HG03025 (cell line): ENCODE data around the gene DLG2.

Source experiments
- ATAC-seq: cut with Tn5 transposase; IDR thresholded peaks from one replicate; pipeline ENCODE4 v1.9.1; 2021; ENCODE audit warnings: mild to moderate bottlenecking, moderate library complexity; ENCODE audit not compliant: unreplicated experiment, low FRiP score

The DLG2 gene

DNA sequence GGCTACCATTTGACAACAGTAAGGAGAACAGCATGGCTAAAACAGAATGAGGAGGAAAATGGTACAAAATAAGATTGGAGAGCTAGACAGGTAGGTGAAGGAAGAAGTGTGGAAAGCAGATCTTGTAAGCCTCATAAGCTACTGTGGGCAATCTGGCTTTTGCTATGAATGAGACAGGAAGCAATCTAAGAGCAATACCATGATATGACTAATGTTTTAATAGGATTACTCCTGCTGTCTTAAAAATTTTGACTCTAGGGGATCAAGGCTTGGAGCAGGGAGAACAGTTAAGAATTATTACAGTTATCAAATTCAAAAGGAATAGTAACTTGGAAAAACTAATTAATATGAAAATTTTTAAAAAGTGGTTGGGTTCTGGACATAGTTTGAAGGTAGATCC, 1174.9 kb downstream of the DLG2 start:
- no peak for ATAC-seq

DNA sequence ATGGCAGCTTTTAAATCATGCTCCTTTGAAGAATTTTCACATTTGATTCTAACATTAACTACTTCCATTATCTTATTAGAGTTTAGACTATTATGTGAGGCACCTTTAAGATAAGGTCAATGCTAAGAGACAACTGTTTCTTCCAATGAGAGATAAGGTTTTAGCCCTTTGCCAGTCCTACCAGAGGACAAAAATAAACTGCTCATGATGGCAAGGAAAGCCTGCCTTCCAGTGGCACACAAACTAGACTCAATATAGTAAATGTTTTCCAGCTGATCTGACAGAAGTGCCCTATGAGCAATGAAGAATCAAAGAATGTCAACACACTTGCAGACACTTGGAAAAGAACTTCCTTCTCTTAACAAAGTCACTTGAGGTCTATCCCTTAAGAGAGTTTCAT, 1188.6 kb downstream of the DLG2 start:
- ATAC-seq: no peak

DNA sequence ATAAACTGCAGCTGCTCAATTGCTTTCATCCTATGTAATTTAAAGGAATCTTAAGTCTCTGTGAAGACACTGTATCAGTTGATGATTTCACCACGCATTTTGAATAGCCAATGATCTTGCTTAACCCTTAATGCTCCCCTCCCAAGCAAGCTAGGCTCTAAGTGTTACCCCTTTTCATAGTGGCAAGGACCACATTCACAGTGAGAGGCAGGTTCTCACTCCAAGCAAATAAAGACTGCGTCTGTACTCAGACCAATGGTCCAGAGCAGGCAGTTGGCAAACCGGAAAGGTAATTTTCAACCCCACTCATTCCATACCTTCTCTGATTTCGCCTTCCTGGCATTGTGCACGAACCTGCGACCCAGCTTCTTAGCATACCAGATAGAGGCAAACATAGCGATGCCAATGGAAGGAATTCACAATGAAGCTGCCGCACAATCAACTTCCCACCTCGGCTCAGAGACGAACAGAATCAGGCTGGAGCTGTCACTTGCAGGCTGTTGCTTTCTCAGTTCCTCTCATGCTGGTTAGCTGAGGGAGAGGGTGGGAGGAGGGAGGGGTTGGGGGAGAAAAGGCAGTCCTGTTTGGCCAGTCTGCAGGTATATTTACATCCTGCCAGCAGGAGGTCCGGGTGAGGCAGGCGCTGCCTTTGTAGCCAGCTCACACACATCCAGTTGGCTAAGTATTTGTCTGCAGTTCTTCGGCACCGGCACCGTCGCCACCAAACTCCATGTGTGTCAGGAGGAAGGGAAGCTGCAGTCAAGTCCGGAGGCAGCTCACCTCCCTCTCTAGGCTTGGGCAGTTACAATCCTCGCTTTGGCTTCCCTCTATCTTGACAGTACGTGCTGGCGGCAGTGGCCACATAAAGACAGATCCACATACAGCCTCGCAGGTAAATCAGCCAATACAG, 1189.8 kb downstream of the DLG2 start:
- peak; percentile 96 for ATAC-seq

DNA sequence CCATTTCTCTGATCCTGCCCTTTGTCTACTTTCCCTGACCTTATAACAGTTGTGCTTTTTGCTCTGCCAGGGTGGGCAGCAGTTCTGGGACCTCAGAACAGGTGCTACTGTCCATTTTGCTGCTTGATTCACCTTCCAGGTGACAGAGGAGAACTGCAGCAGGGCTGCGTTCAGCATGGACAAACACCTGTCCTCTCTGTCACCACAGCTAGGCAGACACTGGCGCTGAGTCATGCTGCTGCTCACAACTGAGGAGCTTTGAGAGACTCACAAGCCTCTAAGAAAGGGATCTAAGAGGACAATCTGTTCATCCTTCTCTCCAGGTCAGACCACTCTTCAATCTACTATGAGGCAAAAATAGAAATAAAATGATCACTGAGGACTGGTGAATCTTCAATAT, 1196.5 kb downstream of the DLG2 start:
- no peak for ATAC-seq

DNA sequence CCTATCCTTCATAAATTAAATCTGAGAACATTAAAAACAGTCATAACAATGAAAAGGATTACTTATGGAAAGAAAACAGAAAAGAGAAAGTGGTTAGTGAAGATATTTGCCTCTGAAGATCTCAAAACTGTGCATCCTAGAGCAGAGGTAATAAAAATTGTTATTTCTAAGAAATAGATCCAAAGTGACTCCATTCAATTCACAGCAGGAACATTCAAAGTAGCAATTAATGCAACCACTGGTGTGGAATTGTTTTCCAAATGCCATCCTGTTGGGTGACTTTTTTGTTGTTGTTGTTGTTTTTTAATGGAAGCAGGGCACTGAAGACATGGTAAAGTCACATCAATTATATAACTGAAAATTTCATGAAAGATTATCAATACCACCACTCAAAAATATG, 1201.5 kb downstream of the DLG2 start:
- no peak for ATAC-seq

DNA sequence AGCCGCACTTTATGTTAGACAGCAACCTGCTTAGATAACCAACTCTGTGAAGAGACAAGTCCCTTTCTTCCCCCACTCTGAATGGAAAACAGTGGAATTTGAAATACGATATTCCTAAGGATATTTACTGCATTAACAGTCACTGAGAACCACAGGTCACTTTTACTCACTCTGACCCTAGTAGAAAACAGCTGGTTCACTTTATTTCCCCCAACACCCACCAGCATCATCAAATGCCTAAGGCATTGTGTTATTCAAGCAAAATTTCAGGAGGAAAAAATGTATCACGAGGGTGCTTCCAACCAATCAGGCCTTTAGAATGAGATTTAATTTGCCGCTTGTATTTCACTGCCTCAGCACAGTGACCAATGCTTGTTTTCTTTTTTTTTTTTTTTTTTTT, 1206.9 kb downstream of the DLG2 start:
- no peak for ATAC-seq

DNA sequence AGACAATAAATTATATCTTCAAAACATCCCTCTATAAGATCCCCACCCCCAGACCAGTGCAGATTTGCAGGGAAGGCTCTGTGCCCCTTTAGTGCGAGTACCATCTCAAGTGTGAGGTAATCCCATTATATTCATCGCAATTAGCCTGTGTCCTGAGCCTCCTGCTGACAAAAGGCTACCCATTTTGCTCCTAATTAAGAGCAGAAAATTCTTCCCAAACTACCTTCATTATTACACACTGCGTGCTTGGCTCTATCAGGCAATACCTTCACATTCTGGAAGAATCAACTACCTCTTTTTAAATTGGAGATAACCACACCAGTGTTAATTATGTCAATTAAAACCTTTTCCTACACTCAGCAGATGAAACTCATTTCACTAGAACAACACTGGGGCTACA, 1207.5 kb downstream of the DLG2 start:
- ATAC-seq: no peak

DNA sequence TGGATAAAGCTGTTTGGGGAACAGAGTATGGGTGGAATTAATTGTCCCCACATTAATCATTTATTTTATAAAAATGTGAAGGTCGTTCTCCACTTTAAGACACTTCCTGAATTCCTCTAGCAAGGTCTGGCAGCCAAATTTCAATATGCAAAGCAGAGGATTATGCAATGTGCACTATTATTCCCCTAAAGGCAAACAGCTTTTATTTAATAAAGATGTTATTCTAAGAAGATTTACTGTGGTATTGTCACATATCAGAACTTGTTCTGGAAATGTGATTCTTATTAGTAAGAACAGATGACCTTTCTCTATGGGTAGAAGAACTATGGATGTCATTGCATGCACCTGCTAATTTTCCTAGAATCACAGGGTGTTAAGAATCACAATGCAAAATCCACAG, 1212.2 kb downstream of the DLG2 start:
- ATAC-seq: no peak

DNA sequence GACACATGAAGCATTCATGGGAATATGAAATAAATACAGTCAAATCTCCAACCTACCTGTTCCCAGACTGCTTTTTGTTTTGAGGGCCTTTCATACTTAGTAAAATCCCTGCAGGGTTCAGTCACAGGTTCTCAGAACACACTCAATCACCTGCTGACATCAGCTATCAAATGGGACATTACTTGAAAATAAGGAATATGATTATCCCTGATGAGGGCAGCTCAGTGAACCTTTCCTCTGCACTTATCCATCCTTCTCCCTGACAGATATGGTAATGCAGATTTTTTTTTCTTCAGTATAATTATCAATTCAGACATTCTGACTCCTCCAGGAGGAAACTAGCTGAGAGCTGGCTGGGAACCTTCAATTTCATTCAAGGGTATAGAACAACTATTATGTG, 1213.6 kb downstream of the DLG2 start:
- ATAC-seq: no peak

DNA sequence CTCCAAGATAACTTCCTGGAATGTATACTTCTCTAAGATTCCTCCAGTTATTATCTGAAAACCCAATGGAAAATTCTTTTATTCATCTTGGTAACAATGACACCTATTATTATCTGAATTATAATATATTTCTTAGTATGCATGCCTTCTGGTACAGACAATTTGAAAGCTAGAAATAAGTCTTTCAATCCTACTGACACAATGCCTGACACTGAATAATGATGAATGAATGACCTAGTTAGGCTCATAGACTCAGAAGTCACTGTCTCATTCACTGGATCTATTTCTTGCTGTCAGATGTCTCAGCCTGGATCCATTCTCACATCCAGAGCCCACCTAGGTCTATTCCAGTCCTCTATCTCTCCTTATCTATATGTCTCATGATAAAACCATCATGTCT, 1214.3 kb downstream of the DLG2 start:
- no peak for ATAC-seq

DNA sequence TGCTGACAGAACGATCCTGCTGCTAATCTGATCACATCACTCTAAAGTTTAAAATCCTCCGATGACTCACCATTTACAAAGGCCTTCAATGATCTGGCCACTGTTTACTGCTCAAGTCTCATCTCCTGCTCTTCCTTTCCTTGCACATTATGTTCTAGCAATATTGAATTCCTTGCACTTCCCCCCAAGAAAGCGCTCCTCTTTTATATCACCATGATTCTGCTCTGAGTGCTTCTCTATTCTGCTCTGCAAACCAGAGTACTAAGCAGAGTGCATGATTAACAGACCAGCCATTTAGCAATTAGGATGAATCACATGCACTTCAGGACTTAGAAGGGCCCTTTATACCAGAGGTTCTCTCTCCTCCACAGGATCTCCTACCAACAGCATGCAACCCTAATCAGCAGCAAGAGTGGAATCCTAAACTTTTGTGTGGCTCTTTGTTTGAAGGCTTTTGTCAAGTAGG, 1218.2 kb downstream of the DLG2 start:
- ATAC-seq: no peak

DNA sequence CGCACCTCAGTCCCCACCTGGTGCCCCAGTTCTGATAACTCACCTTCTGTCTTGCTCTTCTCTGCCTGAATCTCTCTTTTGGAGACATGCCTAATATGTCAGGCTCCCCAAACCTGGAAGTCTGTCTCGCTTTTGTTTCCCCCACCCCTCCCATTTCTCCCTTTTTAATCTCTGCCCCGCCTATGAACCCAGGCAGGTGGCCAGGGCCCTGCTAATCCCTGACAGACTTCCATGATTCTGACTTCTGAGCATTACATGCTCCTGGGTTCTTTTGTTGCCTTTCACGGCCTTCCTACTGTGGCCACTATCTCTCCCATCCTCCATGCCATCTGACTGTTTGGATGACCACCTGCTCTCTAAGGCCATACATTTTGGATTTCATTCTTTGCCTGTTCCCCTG, 1220.1 kb downstream of the DLG2 start:
- ATAC-seq: no peak

DNA sequence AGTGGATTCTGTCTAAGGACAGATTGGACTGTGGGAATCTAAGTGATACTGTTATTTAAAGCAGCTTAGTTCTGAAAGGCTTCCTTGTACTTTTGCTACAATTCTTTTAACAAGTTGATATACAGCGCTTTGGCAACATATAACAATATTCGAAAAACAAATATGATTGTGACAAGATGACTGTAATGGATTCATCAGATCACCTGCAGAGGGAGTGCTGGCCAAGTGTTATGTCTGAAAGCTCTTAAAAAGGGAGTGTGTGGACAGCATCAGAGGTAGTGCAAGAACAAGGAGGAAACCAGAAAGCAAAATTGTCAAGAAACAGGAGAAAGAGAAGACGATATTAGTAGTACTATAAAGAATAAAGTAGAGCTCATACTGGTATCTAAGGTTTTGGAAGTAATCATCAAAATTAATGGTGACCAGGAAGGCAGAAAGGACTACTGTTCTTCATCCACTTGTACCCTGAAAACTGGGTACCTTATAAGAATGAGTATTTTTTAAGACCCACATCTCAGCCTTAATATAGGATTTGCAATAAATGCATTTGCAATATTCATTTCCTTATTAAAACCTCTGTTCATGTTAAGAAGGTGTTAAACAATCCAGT, 1229.0 kb downstream of the DLG2 start:
- ATAC-seq: no peak

DNA sequence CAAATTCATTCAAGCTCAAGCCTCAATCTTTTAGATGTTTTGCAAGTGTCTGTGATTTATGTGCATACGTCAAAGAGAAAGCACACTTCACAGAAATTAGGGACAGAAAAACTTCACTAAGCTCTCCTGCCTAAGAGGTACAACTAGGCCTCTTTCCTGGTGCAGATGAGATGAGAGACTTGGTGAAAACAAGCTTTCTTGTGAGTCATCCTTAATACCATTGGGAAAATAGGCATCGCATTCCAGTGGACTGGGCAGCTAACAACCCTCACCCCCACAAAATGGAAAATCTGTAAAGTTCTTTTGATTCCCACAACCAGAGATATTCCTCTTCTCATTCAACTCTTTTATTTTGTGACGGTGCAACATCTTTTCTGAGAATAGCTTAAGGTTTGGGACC, 1230.6 kb downstream of the DLG2 start:
- ATAC-seq: no peak

DNA sequence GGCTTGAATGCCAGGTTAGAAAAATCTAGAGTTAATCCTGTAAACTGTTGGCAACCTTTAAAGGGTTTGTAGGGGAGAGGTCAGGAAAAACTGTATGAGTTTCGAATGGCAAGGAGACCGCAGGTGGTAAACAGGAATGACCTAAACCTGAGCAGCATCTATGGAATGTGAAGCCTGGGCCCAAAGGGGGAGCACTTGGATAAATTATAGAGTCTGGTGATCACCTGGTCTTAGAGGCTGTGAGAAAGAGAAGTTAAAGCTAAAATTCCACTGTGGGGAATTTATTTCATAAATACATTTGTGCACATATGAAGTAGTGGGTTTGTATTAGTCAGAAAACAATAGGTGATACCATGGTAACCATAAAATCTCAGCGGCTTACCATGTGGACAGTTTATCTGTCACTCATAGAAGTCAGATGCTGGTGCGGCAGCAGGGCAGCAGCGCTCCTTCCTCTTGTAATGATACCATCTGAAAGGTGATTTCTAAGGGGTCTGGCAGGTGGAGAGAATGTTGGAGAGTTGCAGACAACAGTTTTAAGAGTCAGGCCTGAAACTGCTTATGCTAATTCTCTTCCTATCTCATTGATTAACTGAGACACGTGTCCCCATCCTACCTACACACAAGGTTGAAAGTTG, 1236.6 kb downstream of the DLG2 start:
- no peak for ATAC-seq

DNA sequence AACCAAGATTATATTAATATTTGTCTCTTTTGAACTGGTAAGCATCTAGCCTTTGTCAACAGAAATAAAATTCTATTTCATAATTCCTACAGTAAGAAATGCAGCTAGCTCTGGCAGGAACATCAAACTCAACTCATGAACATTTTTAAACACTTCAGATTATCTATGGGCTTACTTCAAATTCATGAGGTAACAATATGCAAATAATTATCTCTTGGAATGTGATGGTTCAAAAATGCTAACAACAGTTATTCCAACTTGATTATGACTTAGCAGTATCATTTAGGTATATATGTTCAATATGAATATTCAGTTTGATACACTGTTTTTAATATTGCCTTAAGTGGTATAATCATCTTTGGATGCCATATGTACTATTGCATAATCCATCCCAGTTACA, 1237.4 kb downstream of the DLG2 start:
- no peak for ATAC-seq

DNA sequence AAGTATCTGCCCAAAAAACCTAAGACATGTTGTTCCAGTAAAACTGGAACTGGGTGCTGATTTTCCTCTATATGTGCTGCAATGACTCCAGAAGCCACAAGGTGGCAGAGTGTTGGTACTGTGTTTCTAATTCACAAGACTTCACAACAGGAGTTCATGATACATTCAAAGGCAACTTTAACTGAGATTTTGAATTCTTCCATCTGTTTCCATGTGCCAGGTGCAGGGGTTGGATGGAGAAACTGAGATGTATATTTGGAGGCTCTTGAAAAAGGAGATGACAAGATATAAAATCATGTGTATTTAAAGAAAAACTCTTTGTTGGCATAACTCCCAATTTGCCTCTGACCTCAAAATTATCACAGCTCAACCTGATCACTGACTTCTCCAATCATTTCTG, 1242.4 kb downstream of the DLG2 start:
- ATAC-seq: no peak

DNA sequence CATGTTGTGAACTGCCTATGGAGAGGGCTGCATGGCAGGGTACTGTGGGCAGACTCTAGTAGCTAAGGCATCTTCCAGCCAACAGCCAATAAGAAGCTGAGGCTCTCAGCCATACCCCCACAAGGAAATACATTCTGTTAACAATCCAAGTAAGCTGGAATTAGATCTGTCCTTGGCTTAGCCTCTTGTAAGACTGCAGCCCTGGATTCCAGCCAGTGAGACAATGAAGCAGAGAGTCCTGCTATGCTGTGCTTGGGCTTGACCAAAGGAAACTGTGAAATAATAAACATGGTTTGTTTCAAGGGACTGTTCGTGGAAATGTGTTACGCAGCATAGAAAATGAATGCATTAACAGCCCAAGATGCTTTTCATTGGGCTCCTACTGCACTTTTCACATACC, 1243.6 kb downstream of the DLG2 start:
- no peak for ATAC-seq

DNA sequence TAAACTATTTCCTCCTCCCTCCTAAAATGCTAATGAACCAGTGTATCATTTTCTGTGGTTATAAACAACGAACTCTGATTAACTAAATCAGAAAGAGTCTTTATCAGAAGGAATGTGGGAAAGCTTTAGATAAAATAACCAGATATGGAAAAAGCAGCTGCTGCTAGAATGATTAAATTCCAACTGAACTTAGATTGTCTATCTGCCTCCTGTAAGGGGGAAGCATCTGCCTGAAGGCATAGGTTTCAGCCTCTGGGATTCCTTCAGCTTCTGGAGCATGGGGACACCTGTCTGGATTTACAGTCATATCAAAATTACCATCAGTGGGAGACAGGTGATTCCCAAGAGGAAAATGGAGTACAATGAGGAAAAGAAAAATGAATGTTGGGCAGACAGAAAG, 1245.5 kb downstream of the DLG2 start:
- no peak for ATAC-seq

DNA sequence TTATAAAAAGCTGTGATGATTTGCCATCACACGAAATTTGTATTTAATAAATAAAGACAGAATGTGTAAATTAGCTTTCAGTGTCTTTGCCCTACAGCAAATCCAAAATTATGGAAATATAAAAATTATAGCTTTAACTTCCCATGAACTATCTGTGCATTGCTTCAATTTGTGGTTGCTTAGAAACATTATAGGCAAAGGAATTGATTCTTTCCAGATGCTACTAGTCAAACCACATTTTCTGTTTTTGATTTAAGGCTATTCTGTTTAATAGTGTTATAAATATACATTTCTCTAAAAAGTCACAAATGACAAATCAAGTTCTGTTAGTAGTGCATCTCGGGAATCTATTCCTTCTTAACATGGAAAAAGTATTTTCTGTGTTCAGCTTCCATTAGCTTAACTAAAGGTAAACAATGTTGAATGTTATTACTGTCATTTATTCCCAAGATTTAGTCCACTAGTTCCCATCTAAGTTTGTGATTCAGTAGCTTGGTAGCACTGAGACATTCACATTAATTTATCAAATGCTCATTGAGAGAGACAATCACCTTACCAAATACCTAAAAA, 1254.7 kb downstream of the DLG2 start:
- ATAC-seq: no peak

DNA sequence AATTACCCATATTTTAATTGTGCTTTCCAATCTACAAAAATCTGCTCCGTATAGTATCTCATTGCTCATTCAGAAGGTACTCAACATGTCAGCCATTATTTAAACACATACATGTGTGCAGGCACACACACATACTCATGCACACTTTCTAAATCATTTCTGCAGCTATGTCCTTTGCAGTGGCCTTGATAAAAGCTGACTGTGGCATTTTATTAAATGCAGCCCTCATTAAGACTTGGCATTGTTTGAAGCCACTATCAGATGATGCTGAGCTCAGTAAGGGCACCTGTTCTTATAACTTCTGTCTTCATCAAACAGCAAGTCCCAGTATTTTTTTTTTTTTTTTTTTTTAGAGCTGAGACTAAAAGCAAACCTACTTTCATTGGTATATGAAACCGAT, 1269.1 kb downstream of the DLG2 start:
- ATAC-seq: no peak
